Fibroblast of gingiva (primary cell): ENCODE data around the gene KCND3.

Experiments
- DNase-seq: peaks from one replicate; pipeline ENCODE4 v3.0.0-alpha.2; 2011; ENCODE audit warnings: low read depth

Gene KCND3

DNA sequence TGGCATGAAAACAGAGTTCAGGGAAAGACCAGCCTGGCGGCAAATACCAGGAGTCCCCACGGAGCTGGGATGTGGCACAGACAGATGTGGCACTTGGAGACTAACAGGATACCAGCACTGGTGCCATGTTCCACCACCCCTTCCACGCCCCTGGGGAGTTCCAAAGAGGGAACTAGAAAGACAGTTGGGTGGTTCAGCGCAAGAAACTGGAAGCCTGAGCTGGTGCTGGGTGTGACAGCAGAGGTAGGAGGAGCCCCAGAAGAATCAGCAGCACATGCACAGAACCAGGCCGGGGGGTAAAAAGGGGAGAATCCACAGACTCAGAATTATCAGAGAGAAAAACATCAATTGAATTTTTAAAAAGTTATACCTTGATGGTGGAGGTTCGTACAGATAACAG, 211.4 kb downstream of the KCND3 start:
- DNase-seq: no peak

- no peak for DNase-seq
Measured at GRCh38 chr1:111777301-111777700, 212.2 kb downstream of the KCND3 start.

DNA sequence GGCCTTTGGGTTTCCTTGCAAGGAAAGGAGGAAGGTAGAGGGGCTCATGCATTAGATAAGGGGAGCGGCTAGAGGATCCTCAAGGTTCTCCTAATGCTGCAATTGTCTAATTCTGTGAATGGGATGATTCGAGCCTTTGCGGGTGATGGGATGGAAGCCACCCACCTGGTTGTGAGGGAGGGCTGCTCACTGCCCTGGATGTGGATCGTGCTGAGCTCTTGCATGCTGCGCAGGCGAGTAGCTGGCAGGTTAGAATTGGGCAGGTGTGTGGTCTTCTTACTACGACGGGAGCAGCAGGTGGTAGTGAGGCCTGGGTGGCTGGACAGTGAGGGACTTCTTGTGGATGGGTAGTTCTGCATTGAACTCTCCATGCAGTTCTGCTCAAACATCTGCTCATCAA, 212.6 kb downstream of the KCND3 start:
- no peak for DNase-seq

DNA sequence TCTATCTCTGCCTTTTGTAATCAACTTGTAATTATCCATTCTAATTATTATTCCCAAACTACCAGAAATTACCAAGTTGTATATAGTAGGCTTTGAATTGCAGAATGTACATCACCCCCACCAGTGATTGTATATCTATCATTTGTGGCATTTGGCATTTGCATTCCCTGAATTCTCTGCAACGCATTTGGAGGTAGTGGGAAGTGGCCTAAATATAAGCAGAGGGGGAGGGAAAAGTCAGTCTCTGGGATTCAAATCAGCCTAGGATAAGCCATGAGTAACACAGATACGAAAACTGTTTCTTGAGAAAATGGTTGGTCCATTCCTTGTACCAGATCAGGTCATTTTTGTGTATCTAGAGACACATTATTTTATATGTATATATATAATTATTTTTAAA, 213.1 kb downstream of the KCND3 start:
- DNase-seq: no peak

DNA sequence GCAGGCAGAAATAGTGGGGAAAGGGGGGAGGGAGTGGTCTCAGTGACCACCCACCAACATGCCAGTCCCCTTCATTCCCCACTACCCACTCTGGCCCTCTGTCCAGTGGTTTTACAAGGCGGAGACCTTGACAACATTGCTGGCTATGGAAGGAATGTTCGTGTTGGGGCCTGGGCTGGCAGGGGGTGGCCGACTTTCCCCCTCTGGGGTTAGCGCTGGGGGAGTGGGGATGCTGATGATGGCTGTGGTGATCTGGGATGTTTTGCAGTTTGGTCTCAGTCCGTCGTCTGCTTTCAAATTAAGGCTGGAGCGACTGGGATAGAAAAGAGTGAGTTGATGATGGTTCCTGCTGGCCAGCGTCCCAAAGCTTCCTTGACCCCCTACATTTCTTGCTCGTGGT, 213.5 kb downstream of the KCND3 start:
- DNase-seq: no peak

- DNase-seq: no peak
Measured at GRCh38 chr1:111770916-111771315, 218.6 kb downstream of the KCND3 start.

GRCh38 chr1:111769517-111770146, 219.8 kb downstream of the KCND3 start:
- DNase-seq: peak; percentile 76

- DNase-seq: no peak
Measured at GRCh38 chr1:111768625-111769024, 220.8 kb downstream of the KCND3 start.

DNA sequence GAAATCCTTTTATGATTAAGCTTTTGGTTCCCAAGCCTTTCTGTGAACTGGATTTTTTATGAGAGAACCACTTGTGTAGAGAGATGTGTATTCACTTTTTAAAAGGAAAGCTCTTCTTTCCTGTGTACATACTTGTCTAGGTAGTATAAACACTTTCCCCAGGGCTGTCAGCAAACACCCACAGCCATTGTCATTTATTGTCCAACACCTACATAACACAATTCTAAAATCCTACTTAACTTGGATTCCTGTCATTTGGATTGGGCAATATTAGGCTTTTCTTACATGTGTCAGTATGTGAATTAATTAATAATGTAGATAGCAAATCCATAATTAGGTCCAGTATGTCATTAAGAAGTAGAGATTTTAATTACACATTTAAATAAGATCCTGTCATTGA, 221.4 kb downstream of the KCND3 start:
- DNase-seq: no peak

DNA sequence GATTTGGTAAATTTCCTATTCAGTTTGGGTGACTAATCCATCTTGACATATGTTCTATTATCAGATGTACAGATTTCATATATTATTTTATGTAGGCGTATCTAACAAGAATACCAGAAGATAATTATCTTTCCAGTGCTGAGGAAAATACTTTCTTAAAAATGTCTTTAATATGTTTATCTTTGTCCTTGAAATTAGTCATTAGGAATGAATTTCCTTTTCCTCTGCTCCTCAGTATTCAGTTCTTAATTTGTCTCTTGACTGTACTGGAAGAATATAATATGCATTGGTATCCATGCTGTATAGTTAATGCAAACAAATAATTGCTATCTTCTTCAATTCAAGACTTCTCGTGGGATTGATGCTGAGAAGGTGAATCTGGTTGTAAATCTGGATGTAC, 227.1 kb downstream of the KCND3 start:
- no peak for DNase-seq

DNA sequence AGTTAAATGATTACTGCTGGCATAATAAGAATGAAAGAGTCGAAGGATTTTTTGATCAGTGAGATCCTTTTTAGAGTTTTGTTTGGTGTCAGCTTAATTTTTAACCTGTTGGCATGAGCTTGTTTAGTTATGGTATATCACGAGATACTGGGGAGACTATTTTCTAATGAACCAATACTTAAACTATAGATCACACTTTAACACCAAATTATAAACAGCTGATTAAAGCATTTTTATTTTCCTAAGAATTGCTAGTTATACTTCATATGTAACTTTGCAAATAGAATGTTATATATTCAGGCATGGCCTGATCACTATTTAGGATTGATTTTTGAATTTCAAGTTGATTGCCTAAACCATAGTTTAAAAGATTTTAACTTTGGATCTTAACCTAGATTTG, 227.8 kb downstream of the KCND3 start:
- no peak for DNase-seq

DNA sequence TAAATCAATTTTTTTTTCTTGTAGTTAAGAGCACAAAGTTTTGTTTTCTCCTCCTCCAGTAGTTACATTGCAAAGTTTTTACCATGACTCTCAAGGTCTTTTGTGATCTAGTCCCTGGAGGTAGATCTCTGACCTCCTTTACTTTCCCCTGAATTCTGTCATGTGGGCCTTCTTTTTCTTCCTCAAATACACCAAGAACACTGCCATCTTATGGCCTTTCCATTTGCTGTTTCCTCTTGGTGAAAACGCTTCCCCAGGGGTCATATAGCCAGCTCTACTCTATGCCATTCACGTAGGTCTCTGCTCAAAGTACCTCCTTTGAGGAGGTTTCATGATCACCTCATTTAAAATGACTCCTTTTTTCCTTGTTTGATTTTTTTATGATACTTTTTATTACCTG, 231.1 kb downstream of the KCND3 start:
- DNase-seq: no peak

DNA sequence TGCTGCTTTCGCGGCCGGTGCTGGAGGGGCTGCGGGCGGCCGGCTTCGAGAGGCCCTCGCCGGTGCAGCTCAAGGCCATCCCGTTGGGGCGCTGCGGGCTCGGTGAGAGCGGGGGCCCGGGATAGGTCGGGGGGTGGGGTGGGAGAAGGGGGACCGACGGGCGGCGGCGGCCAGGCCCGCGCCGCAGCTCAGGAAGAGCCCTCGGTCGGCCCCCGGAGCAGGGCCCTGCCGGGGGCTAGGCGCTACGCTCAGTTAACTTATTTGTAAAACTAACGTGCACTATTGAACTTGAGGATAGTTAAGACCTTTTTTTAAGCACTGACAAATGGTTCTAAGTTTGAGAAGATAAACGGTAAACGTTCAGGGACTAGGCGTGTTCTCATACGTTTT, 233.3 kb downstream of the KCND3 start:
- no peak for DNase-seq

DNA sequence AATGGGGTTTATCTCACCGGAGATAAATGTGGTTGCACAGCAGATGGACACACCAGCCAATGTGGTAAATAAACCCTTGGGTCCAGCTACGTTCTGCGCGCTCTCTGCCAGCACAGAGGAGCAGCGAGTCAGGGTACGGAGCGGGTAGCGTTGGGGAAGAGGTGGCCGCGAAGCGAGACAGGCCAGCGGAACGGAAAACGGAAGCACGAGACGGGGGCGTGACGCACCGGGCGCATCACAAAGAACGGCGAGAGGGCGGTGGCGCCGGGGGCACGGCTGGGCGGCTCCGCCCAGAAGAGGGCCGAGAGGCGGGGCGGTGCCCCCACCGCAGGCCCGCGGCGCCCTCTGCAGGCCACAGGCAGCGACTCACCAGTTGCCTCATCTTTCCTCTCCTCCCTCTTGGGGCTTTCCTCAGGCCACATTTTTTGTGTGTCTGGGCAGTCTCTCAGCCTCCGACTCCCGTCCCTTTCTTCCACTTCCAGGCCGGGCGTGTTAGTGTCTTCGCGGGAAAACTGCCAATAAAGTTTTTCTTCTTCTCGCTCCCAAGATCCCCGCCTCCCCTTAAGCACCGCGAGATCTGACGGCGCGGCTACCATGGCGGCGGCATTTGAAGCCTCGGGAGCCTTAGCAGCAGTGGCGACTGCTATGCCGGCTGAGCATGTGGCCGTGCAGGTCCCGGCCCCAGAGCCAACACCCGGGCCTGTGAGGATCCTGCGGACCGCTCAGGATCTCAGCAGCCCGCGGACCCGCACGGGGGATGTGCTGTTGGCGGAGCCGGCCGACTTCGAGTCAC, 233.9 kb downstream of the KCND3 start, which contains the start of gene DDX20:
Gene DDX20 (plus strand): TSS at position 571 of the 793 bp plus-strand sequence. CDS start 24 bp downstream, at position 595.
- peak; percentile 98 for DNase-seq

DNA sequence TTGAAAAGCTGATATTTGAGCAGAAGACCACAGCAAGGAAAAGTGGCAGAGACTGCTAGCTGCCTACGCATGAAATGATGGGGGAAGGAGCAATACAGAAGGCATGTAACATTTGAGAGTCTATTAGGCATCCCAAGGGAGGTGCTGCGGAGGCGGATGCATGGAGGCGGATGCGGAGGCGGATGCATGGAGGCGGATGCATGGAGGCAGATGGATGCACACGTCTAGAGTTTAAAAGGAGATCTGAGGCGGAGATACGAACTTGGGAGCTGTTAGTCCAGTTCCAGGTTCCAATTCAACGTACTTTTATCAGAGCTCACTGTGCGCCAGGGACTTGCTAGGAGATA, 234.5 kb downstream of the KCND3 start:
- peak; percentile 74 for DNase-seq

DNA sequence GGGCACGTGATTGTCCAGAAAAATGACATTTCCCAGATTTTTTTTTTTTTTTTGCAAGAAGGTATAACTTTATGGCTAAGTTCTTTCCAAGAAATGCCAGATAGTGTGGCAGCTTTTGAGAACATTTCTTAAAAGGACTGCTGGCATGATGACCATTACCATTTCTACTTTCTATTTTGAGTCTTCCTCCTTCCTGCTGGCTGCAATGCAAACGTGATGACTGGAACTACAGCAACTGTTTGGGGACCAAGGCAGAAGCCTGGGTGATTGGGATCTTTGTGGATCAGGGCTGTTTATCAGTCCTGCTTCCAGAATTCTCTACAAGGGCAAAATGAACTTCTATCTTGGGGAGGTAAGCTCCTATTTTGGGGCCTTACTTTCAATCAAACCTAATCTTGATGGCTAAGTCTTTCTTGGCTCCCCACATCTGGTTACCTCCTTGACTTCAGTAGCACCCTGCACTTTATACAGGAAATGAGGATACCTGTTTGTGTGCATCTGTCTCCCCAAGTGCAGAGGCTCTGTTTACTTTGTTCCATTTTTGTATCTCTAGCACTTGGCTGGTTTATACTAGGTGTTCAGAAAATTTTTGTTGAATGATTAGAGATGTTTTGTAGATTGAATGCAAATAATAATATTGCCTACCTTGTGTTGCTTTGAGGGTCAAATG, 237.4 kb downstream of the KCND3 start:
- no peak for DNase-seq

DNA sequence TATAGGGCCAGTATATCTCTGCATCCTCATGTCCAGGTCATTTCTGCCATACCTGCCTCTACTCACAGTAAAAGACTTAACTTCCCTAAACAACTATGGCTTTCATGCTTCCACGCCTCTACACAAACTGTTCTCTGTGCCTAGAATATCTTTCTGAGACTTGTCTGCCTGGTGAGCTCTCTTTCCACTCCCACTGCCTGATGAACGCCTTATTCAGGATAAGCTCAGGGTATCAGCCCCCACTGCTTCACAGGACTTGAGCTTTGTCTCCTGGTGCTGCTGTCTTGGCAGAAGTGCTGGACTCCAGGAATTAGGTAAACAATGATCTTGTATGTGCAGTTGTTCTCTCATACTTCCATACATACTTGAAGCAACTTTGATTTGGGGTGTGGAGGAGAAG, 238.6 kb downstream of the KCND3 start:
- DNase-seq: no peak

GRCh38 chr1:111749628-111750027, 239.8 kb downstream of the KCND3 start:
- no peak for DNase-seq

- no peak for DNase-seq
Measured at GRCh38 chr1:111747947-111748346, 241.5 kb downstream of the KCND3 start.

- DNase-seq: peak; percentile 66
Measured at GRCh38 chr1:111747282-111747734, 242.2 kb downstream of the KCND3 start.

DNA sequence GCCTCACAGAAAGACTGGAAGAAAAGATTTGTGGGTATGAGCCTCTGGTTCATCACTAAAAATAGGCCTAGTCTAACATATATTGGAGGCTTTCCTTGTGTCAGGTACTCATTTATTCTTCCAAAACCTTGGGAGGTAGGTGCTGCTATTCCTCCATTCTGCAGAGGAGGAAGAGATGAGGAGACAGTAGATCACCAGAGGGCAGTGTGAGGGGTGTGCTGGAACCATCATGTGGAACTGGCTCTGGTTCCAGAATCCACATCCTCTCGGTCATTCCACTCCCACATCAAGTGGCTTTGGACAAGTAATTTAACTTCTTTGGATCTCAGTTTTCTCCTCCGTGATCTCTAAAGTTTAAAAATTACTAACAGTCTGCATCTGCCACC, 242.9 kb downstream of the KCND3 start:
- DNase-seq: no peak

DNA sequence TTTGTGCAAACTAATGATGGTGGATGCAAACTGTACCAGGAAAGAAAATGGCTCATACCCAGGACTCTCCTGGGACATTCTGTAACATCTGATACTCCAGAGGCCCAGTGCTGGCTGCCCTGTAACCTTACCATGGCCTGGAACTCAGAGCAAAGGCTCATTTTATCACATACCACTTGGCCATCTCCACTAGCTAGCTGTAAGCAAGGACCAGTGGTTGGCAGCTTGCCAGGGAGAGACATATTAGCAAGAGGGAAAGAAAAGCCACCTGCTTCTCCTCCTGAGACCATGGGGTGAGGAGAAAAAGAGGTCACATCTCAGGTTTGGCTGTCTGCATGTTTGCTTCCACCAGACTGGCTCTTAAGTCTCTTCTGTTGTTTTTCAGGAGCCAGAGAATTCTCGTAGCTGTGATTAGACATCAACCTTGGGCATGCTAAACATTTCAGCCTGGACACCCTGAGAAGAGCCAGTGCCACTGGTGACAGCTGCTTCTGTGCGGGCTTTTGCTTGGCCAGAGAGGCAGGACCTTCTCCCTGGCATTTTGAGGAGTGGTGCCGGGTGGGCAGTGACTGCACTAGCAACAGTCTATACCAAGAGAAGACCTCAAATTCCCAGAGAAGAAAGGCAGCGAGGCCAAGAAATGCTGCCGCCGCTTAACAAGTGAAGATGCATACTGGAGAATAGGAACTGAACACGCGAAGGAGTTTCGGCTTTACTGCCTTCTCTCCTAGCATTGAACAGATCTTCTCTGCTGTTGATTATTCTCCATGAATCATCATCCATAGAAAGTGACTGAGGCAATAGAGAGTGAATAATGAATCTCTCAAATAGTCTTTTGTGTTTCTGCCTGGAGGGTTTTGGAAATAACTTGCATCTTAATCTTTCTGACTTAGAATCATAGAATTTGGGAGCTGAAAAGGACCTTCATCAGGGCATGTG, 243.5 kb downstream of the KCND3 start:
- DNase-seq: no peak
